ENCODE results near the gene RYR2. TPM values are rescaled to one million over a fixed set of nuclear protein-coding genes. Genes with fewer than 3 reads are reported as not detected.

The RYR2 gene
- 1 to 10 TPM in 1 of 3 donors, under 1 TPM in 2; 0.35 to 5.9 (median 0.94) TPM for total RNA-seq
- long read RNA-seq, donor 1, partial matches to known transcripts, result 0 of 2 reads
- long read RNA-seq, donor 1, other reads (novel, unspliced or antisense), result 2 of 2 reads
- long read RNA-seq, donor 2, result 0 reads

DNA sequence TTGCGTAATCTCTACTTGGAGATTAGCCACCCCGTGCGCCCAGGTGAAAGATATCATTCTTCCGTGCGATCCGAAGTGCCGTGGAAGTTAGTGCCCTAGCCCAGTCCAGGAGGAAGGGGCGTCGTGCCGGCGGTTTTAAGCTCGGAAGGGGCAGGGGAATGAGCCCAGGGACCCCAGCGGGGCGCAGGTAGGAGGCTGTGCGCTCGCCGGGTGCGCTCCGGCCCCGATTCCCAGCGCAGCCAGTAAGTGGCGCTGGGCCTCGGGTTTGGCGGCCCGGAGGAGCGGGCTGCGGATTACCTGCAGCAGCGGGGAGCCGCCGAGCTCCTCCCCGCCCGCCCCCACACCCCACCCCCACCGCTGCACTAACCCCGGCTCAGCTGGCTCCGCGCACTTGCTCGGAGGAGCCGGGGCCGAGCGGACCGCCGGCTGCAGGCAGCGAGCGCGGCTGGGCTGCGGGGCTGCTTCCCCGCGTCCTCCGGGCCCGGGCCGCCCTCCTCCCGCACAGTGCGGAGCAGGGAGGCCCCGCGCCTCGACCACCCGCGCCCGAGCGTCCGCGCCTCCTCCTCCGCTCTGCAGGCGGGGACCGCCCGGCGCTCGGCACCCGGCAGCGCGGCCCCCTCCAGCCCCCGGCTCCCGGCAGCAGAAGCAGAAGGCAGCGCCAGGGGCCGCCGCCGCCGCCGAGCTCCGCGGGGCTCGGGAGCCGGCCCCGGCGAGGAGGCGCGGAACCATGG is at the start of gene RYR2:
RYR2 (plus strand) TSS at position 390 of the 731 bp plus-strand sequence; CDS start at position 728, 338 bp downstream.
- DNase-seq, result no peak
- Histone ChIP-seq H3K36me3 (ENCODE audit: low read depth) (no peaks in the 10 kb centered on the region), H3K9me3 (no peaks in the 10 kb centered on the region), H3K4me3 (no peak within 1 kb of the TSS), H3K4me1 (ENCODE audit: low read depth) (no peaks in the 10 kb centered on the region)
- peak; percentile 44 for ATAC-seq
- TF ChIP-seq, protein P1, sequence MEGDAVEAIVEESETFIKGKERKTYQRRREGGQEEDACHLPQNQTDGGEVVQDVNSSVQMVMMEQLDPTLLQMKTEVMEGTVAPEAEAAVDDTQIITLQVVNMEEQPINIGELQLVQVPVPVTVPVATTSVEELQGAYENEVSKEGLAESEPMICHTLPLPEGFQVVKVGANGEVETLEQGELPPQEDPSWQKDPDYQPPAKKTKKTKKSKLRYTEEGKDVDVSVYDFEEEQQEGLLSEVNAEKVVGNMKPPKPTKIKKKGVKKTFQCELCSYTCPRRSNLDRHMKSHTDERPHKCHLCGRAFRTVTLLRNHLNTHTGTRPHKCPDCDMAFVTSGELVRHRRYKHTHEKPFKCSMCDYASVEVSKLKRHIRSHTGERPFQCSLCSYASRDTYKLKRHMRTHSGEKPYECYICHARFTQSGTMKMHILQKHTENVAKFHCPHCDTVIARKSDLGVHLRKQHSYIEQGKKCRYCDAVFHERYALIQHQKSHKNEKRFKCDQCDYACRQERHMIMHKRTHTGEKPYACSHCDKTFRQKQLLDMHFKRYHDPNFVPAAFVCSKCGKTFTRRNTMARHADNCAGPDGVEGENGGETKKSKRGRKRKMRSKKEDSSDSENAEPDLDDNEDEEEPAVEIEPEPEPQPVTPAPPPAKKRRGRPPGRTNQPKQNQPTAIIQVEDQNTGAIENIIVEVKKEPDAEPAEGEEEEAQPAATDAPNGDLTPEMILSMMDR (IDR thresholded peaks at IDR 0.05), result no peak
- intact Hi-C loops (cut with DNase I, micrococcal nuclease), result loop anchor here in 1 of 2 donors (10.0 kb wide), 1 partner anchor 343 kb away; no protein-coding TSS in a partner anchor

DNA sequence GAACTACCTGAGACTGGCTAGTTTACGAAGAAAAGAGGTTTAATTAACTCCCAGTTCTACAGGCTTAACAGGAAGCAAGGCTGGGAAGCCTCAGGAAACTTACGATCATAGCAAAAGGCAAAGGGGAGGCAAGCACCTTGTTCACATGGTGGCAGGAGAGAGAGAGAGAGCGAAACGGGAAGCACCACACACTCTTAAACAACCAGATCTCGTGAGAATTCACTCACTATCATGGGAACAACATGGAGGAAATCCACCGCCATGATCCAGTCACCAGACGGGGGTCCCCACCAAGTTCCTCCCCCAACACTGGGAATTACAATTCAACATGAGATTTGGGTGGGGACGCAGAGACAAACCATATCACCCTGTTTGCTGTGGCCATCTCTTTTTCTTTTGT is 49.5 kb upstream of the RYR2 start:
- Histone ChIP-seq H3K9me3 (no peaks in the 10 kb centered on the region), H3K36me3 (ENCODE audit: low read depth) (no peaks in the 10 kb centered on the region), H3K4me1 (ENCODE audit: low read depth) (no peaks in the 10 kb centered on the region), H3K4me3 (no peak overlapping the region)
- DNase-seq (no peak), ATAC-seq (no peak)
- TF ChIP-seq, protein P1 (IDR thresholded peaks at IDR 0.05), result no peak
- intact Hi-C loops (cut with DNase I, micrococcal nuclease), result no loop called here

DNA sequence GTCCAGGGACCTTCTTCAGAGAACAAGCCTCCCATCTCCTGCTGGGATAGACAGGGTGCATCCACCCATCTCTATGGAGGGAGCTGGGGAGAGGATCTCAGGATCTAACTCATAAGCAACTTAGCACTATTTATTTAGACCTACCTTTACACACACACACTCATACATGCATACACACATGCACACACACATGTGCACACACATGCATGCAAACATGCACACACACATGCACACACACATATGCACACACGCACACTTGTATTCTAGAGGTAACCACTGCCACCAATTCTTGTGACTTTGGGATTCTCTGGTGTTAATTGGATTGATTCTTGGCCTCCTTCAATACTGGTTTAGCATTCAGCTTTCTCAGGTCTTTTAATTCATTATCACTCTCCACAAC is 47.5 kb upstream of the RYR2 start:
- DNase-seq (no peak), ATAC-seq (no peak)
- intact Hi-C loops (cut with DNase I, micrococcal nuclease), result no loop called here
- no peaks in the 10 kb centered on the region for H3K9me3 ChIP-seq
- TF ChIP-seq, protein P1 (IDR thresholded peaks at IDR 0.05), result no peak
- no peak overlapping the region for H3K4me3 ChIP-seq
- no peaks in the 10 kb centered on the region for H3K4me1 ChIP-seq (ENCODE audit: low read depth)
- H3K36me3 ChIP-seq (ENCODE audit: low read depth), result no peaks in the 10 kb centered on the region

DNA sequence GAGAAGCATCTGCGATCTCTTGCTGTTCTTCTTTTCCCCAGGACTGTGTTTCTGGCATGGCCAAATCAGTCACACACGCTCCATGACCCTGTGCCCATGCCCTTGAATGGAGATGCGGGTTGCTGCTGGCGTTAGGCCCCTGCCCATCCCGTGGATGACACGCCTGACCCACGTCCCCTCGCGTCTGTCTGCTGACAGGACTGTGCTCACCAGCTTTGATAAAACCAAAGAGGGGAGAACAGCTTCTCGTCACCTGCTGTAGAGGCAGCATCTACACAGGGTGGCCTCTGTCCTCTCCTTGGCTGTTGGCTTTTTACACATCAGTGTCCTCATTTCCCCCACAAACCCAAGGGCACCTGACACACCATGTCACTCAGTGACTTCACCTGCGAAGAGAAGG is 44.6 kb upstream of the RYR2 start:
- no peak for ATAC-seq
- intact Hi-C loops (cut with DNase I, micrococcal nuclease), result no loop called here
- Histone ChIP-seq H3K36me3 (ENCODE audit: low read depth) (no peaks in the 10 kb centered on the region), H3K4me1 (ENCODE audit: low read depth) (no peaks in the 10 kb centered on the region), H3K4me3 (no peak overlapping the region), H3K9me3 (no peaks in the 10 kb centered on the region)
- TF ChIP-seq, protein P1 (IDR thresholded peaks at IDR 0.05), result no peak
- DNase-seq, result no peak

DNA sequence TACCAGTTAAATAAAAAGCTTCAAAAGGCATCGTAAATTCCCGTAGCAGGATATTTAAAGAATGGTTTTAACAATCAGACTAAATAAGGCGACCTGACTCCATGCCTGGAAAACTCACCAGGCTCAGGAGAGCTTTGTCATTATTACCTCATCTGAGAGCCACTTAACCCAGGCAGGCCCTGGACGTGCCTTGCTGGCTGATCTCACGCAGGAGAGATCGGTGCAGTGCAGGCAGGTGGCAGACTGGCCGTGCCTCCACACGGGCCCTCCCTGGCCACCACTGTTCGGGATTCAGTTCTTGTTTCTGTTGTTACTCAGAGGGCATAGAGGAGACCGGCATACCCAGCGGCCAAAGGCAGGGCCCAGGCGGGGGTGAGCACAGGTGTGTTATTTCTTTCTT is 44.1 kb upstream of the RYR2 start:
- intact Hi-C loops (cut with DNase I, micrococcal nuclease), result no loop called here
- ATAC-seq, result no peak
- no peaks in the 10 kb centered on the region for H3K9me3 ChIP-seq
- TF ChIP-seq, protein P1 (IDR thresholded peaks at IDR 0.05), result no peak
- no peak for DNase-seq
- H3K4me1 ChIP-seq (ENCODE audit: low read depth), result no peaks in the 10 kb centered on the region
- no peak overlapping the region for H3K4me3 ChIP-seq
- no peaks in the 10 kb centered on the region for H3K36me3 ChIP-seq (ENCODE audit: low read depth)
